ENCODE results near the gene HIVEP3. TPM values are rescaled to one million over a fixed set of nuclear protein-coding genes. Genes with fewer than 3 reads are reported as not detected.

Gene HIVEP3
- total and polyA plus RNA-seq, 2 of the 13 experiments (the other 11 are each of a cell fraction or from before 2014, with no cell fraction given) = 0.05 TPM; not detected in 1

GRCh38 chr1:41535276-41535675 is 383.4 kb downstream of the HIVEP3 start (continued):
- TF ChIP-seq EP300 (IDR thresholded peaks at IDR 0.05; ENCODE audit: low read depth in 2 of 2, low read length in 2 of 2) (no peak), EP300 (CRISPR knock-in tag; IDR thresholded peaks at IDR 0.05; ENCODE audit: borderline replicate concordance) (no peak), HMG20A (CRISPR knock-in tag; IDR thresholded peaks at IDR 0.05; ENCODE audit: borderline replicate concordance) (no peak)

DNA sequence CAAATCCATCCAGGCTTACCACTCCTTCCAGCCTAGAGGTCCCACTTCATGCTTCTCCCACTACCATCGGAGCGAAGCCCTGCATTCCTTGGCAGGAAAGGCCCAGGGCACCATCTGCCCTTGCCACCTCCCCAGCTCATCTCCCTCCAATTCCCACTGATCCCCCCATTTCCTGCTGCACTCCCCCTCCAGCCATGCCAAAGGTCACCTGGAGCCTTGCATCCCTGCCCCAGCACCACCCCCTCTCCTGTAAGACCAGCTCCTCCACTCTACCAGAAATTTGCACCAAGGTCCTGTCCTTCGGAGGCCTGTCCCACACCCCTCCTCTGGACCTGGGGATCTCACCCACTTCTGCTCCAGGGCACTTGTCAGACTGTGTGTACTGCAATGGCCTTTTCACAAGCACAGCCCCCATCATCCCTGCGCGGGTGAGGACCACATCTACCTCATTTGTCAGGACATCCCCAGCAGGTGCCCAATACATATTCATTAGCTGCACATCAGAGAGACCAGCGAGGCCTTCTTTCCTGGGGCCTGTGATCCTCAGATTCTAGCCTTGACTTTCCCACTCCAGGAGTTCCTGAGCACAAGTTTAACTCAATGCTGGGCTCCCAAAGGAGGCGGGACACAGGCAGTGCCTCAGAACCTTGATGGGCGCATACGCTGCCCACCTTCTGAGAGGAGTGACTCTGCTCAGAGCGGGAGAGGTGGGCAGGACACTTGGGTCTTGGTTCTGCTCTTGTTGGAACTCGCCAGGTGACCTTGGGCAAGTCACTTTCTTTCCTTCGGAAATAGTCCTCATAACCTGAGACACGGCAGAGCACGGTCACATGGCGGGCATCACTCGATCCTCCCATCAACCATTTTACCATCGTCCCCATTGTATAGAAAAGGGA is 384.3 kb downstream of the HIVEP3 start:
- in situ Hi-C loops (cut with HindIII; ENCODE audit: extremely low pct_ligation_motif_present, low pct_unique_long_range_greater_than_20kb) = no loop called here
- BruUV-seq (replicated peaks) = no TSS peak

More for the DNA sequence above, 384.3 kb downstream of the HIVEP3 start:
- WGBS (ENCODE audit: low lambda C conversion rate) = 44% methylated on average over 14 of the region's 17 CpGs
- ChIA-PET CTCF (ENCODE audit: low intra/inter-chr PET ratio, low total read pairs) (no interaction called here), POLR2A (no interaction called here)
- TF ChIP-seq CBX5 (CRISPR knock-in tag; IDR thresholded peaks at IDR 0.05; ENCODE audit: borderline replicate concordance) (no peak), POLR2G (IDR thresholded peaks at IDR 0.05; ENCODE audit: low read depth, low read length) (no peak), CTCF (CRISPR knock-in tag; IDR thresholded peaks at IDR 0.05) (no peak)
- no peaks in the 10 kb centered on the region for H3K9me3 ChIP-seq (ENCODE audit: low read length)
- ATAC-seq (no peak), DNase-seq (ENCODE audit: low spot score) (no peak), FAIRE-seq (no peak)
- peaks cover 8 to 41% of the 10 kb centered on the region in 2 experiments; a peak in 4 of 5 replicates for H3K27me3 ChIP-seq (ENCODE audit: control insufficient read depth in 1 of 2, insufficient read depth in 2 of 2, low read length in 2 of 2)
- no peaks in the 10 kb centered on the region for H3K79me2 ChIP-seq (ENCODE audit: insufficient read depth, low read length)
- no peak overlapping the region for H2AFZ ChIP-seq (ENCODE audit: low read length)
- H3K27ac ChIP-seq (ENCODE audit: extremely low read length, insufficient read depth, low read length) = no peak overlapping the region
- no peak overlapping the region for H3K4me2 ChIP-seq (ENCODE audit: low read depth, low read length)
- no peaks in the 10 kb centered on the region for H3K4me1 ChIP-seq (ENCODE audit: insufficient read depth, low read length)
- intact Hi-C loops (cut with micrococcal nuclease; ENCODE audit: unreplicated experiment) = no loop called here
- no peaks in the 10 kb centered on the region for H3K36me3 ChIP-seq (replicated peaks in 1 of 2; ENCODE audit: control insufficient read depth in 1 of 2, insufficient read depth in 2 of 2, low read length in 2 of 2)
- H4K20me1 ChIP-seq (ENCODE audit: insufficient read depth, low read length) = no peaks in the 10 kb centered on the region
- H3K9ac ChIP-seq (ENCODE audit: insufficient read depth, low read depth, low read length) = no peak overlapping the region
- no peak overlapping the region for H3K4me3 ChIP-seq (replicated peaks in 1 of 3; ENCODE audit: insufficient read depth in 1 of 3, low read depth in 2 of 3, low read length in 3 of 3)

Measured in HepG2 (cell line).